Astrocyte (in vitro differentiated cells and primary cell): ENCODE results near the gene PLEKHN1. TPM values are rescaled to one million over a fixed set of nuclear protein-coding genes. Genes with fewer than 3 reads are reported as not detected.

Experiments
- DNase-seq: peaks from one replicate; pipeline ENCODE4 v3.0.0-alpha.2; 2010; ENCODE audit warnings: low read depth
- FAIRE-seq: peaks from 2 replicates; lab custom pipeline; 2011; peaks lifted over from hg19 to GRCh38; lab: Jason Lieb, UNC
- H2AFZ ChIP-seq: 2 replicates; pipeline ENCODE4 v1.6.0; 2012; ENCODE audit warnings: low read depth, low read length, inconsistent platforms
- H3K27ac ChIP-seq: 2 replicates; pipeline ENCODE4 v1.5.1; 2011; ENCODE audit warnings: low read depth, low read length, inconsistent platforms
- H3K27me3 ChIP-seq: 2 replicates; pipeline ENCODE4 v1.6.0; 2011; ENCODE audit warnings: low read length, inconsistent platforms; ENCODE audit not compliant: insufficient read depth
- H3K36me3 ChIP-seq: 2 replicates; pipeline ENCODE4 v1.5.1; 2011; ENCODE audit warnings: low read length, inconsistent platforms; ENCODE audit not compliant: insufficient read depth
- H3K4me1 ChIP-seq: 2 replicates; pipeline ENCODE4 v1.5.1; 2011; ENCODE audit warnings: low read length, inconsistent platforms; ENCODE audit not compliant: insufficient read depth
- H3K4me2 ChIP-seq: 2 replicates; pipeline ENCODE4 v1.6.0; 2012; ENCODE audit warnings: low read length, inconsistent platforms
- H3K4me3 ChIP-seq: 2 replicates; pipeline ENCODE4 v1.5.1; 2011; ENCODE audit warnings: low read depth, mild to moderate bottlenecking, low read length, inconsistent platforms; ENCODE audit not compliant: insufficient read depth
- H3K79me2 ChIP-seq: 2 replicates; pipeline ENCODE4 v1.6.0; 2012; ENCODE audit warnings: mild to moderate bottlenecking, low read length, inconsistent platforms; ENCODE audit not compliant: insufficient read depth
- H3K9ac ChIP-seq: 2 replicates; pipeline ENCODE4 v1.6.0; 2012; ENCODE audit warnings: mild to moderate bottlenecking, low read length, inconsistent platforms
- H3K9me3 ChIP-seq: 2 replicates; pipeline ENCODE4 v1.5.1; 2012; ENCODE audit warnings: low read depth, mild to moderate bottlenecking, low read length, inconsistent platforms; ENCODE audit not compliant: insufficient read depth
- H4K20me1 ChIP-seq: 2 replicates; pipeline ENCODE4 v1.6.0; 2012; ENCODE audit warnings: low read length, inconsistent platforms; ENCODE audit not compliant: insufficient read depth
- H3K27ac Mint-ChIP-seq: one replicate; pipeline ENCODE4 v1.8.0; 2021; ENCODE audit warnings: mild to moderate bottlenecking, mixed read lengths; ENCODE audit not compliant: unreplicated experiment
- H3K27me3 Mint-ChIP-seq: one replicate; pipeline ENCODE4 v1.8.0; 2021; ENCODE audit warnings: low read depth, mixed read lengths; ENCODE audit not compliant: unreplicated experiment
- H3K36me3 Mint-ChIP-seq: one replicate; pipeline ENCODE4 v1.8.0; 2021; ENCODE audit warnings: low read depth, mixed read lengths; ENCODE audit not compliant: unreplicated experiment
- H3K4me1 Mint-ChIP-seq: one replicate; pipeline ENCODE4 v1.8.0; 2021; ENCODE audit warnings: low read depth, mixed read lengths; ENCODE audit not compliant: unreplicated experiment
- H3K4me3 Mint-ChIP-seq: one replicate; pipeline ENCODE4 v1.8.0; 2021; ENCODE audit warnings: mild to moderate bottlenecking, moderate library complexity, mixed read lengths; ENCODE audit not compliant: unreplicated experiment
- H3K9me3 Mint-ChIP-seq: one replicate; pipeline ENCODE4 v1.8.0; 2021; ENCODE audit warnings: mild to moderate bottlenecking, mixed read lengths; ENCODE audit not compliant: unreplicated experiment
- CTCF ChIP-seq: IDR thresholded peaks from 2 replicates; pipeline ENCODE4 v1.5.1; 2011; ENCODE audit warnings: low read depth, mild to moderate bottlenecking, inconsistent platforms, low read length, moderate library complexity; ENCODE audit not compliant: insufficient read depth
- EZH2 ChIP-seq: IDR thresholded peaks from 2 replicates; pipeline ENCODE4 v1.6.1; 2012; ENCODE audit warnings: mild to moderate bottlenecking, low read length, inconsistent platforms; ENCODE audit not compliant: insufficient read depth
- total RNA-seq: library from RNA; stranded (reverse); gene quantifications from 2 replicates; pipeline ENCODE4 v1.2.1, GENCODE V29; 2021

The PLEKHN1 gene
- total RNA-seq, 1 donor from 2014 or later = 2.4 TPM

- Mint-ChIP-seq H3K36me3 (peaks cover 10% of the 10 kb centered on the region), H3K9me3 (no peaks in the 10 kb centered on the region), H3K27me3 (peaks cover 9% of the 10 kb centered on the region), H3K4me3 (no peak overlapping the region), H3K4me1 (peaks cover 6% of the 10 kb centered on the region), H3K27ac (no peak overlapping the region)
- Histone ChIP-seq H3K79me2 (no peaks in the 10 kb centered on the region), H3K36me3 (no peaks in the 10 kb centered on the region), H4K20me1 (peaks cover 23% of the 10 kb centered on the region), H3K9ac (peak overlapping the region; percentile 46), H3K27me3 (no peaks in the 10 kb centered on the region), H2AFZ (no peak overlapping the region), H3K9me3 (no peaks in the 10 kb centered on the region), H3K4me2 (peak overlapping the region; percentile 75), H3K27ac (no peak overlapping the region), H3K4me1 (peaks cover 42% of the 10 kb centered on the region), H3K4me3 (peak overlapping the region; percentile 28)
- DNase-seq (no peak), FAIRE-seq (no peak)
- TF ChIP-seq EZH2 (no peak), CTCF (no peak)
Measured at GRCh38 chr1:942411-942821, 23.9 kb upstream of the PLEKHN1 start.

GRCh38 chr1:942864-943533, 23.3 kb upstream of the PLEKHN1 start:
- Histone ChIP-seq H3K4me3 (peak overlapping the region; percentile 28), H3K27ac (peak overlapping the region; percentile 19), H2AFZ (no peak overlapping the region), H3K36me3 (no peaks in the 10 kb centered on the region), H3K4me1 (peaks cover 42% of the 10 kb centered on the region), H3K9ac (peak overlapping the region; percentile 46), H3K4me2 (peak overlapping the region; percentile 75), H3K9me3 (no peaks in the 10 kb centered on the region), H3K27me3 (no peaks in the 10 kb centered on the region), H4K20me1 (peaks cover 23% of the 10 kb centered on the region), H3K79me2 (no peaks in the 10 kb centered on the region)
- peaks cover 10% of the 10 kb centered on the region for H3K36me3 Mint-ChIP-seq
- peak overlapping the region; percentile 34 for H3K4me3 Mint-ChIP-seq
- H3K4me1 Mint-ChIP-seq = peaks cover 6% of the 10 kb centered on the region
- DNase-seq (peak; percentile 55), FAIRE-seq (no peak)
- no peak overlapping the region for H3K27ac Mint-ChIP-seq
- TF ChIP-seq EZH2 (no peak), CTCF (no peak)
- no peaks in the 10 kb centered on the region for H3K9me3 Mint-ChIP-seq
- peaks cover 6% of the 10 kb centered on the region for H3K27me3 Mint-ChIP-seq
